BJ (cell line): ENCODE data around the gene LMX1B. TPM values are rescaled to one million over a fixed set of nuclear protein-coding genes. Genes with fewer than 3 reads are reported as not detected.

Experiments
- CTCF ChIA-PET: fragments of 350-600 bp; formaldehyde crosslinking; extraction: SDS; loops from one replicate; lab custom pipeline; 2021; ENCODE audit warnings: antibody characterized with exemption, inconsistent platforms; lab: Yijun Ruan, JAX
- POLR2A ChIA-PET: fragments of 300-600 bp; sonication (Branson Sonifier 250); formaldehyde crosslinking; extraction: SDS; loops from one replicate; lab custom pipeline; 2021; ENCODE audit warnings: antibody characterized with exemption; lab: Charles Lee
- DNase-seq: peaks from one replicate; pipeline ENCODE4 v3.0.0-alpha.2; 2011; ENCODE audit warnings: low read depth
- H3K27me3 ChIP-seq: 2 replicates; pipeline ENCODE4 v1.6.0; 2011; ENCODE audit warnings: low read length; ENCODE audit not compliant: control insufficient read depth, insufficient read depth
- H3K36me3 ChIP-seq: 2 replicates; pipeline ENCODE4 v1.5.1; 2011; ENCODE audit warnings: low read length; ENCODE audit not compliant: control insufficient read depth, insufficient read depth
- H3K4me3 ChIP-seq: 2 replicates; pipeline ENCODE4 v1.5.1; 2011; ENCODE audit warnings: low read depth, mild to moderate bottlenecking, control low read depth, low read length
- CTCF ChIP-seq: IDR thresholded peaks from 2 replicates; pipeline ENCODE4 v1.5.1; 2011; ENCODE audit warnings: low read depth, mild to moderate bottlenecking, control low read depth, inconsistent platforms, low read length, moderate library complexity; ENCODE audit not compliant: insufficient read depth
- polyA plus RNA-seq: library from polyadenylated mRNA; depleted of rRNA; stranded (reverse); fragments of >200 nt; gene quantifications from 2 replicates; pipeline ENCODE4 v1.2.3, GENCODE V29; 2011

Gene LMX1B
- polyA plus RNA-seq, 1 experiment = not detected

- H3K27me3 ChIP-seq = peaks cover 5% of the 10 kb centered on the region; the same call in 1 of the 2 replicates
These were observed 27.5 kb upstream of the LMX1B start for GRCh38 chr9:126586236-126586635.

GRCh38 chr9:126587187-126588185 is 26.2 kb upstream of the LMX1B start:
- CTCF ChIA-PET = no interaction called here
- no peak for TF ChIP-seq CTCF
- Histone ChIP-seq H3K27me3 (peaks cover 9% of the 10 kb centered on the region; the same call in 1 of the 2 replicates), H3K36me3 (no peaks in the 10 kb centered on the region), H3K4me3 (no peak overlapping the region)
- POLR2A ChIA-PET = no interaction called here
- DNase-seq = no peak

More at GRCh38 chr9:126586236-126586635, 27.5 kb upstream of the LMX1B start:
- H3K4me3 ChIP-seq = no peak overlapping the region
- no peak for DNase-seq
- no peak for TF ChIP-seq CTCF
- no peaks in the 10 kb centered on the region for H3K36me3 ChIP-seq
- CTCF ChIA-PET = no interaction called here
- POLR2A ChIA-PET = no interaction called here

GRCh38 chr9:126588491-126589168 is 25.1 kb upstream of the LMX1B start:
- TF ChIP-seq CTCF = no peak

GRCh38 chr9:126589349-126589748 is 24.4 kb upstream of the LMX1B start:
- Histone ChIP-seq H3K36me3 (no peaks in the 10 kb centered on the region), H3K4me3 (no peak overlapping the region), H3K27me3 (peaks cover 9% of the 10 kb centered on the region; the same call in 1 of the 2 replicates)
- POLR2A ChIA-PET = no interaction called here
- no peak for TF ChIP-seq CTCF
- CTCF ChIA-PET = no interaction called here
- DNase-seq = no peak

More at GRCh38 chr9:126588491-126589168, 25.1 kb upstream of the LMX1B start:
- Histone ChIP-seq H3K27me3 (peaks cover 9% of the 10 kb centered on the region; the same call in 1 of the 2 replicates), H3K36me3 (no peaks in the 10 kb centered on the region), H3K4me3 (no peak overlapping the region)
- ChIA-PET POLR2A (no interaction called here), CTCF (interaction anchor here (0.6 kb wide), 1 partner anchor 18 kb away, joined by 3 read pairs; no protein-coding TSS in a partner anchor)
- DNase-seq = no peak

GRCh38 chr9:126591083-126591482 is 22.6 kb upstream of the LMX1B start:
- DNase-seq = no peak
- H3K4me3 ChIP-seq = no peak overlapping the region
- H3K36me3 ChIP-seq = no peaks in the 10 kb centered on the region
- TF ChIP-seq CTCF = no peak
- H3K27me3 ChIP-seq = peaks cover 7% of the 10 kb centered on the region; the same call in 1 of the 2 replicates
- POLR2A ChIA-PET = no interaction called here
- CTCF ChIA-PET = interaction anchor here (0.7 to 0.9 kb wide), 2 partner anchors 12 to 91 kb away, joined by 3 read pairs; no protein-coding TSS in a partner anchor
